Measurements from ENCODE around the gene FGF14.

GRCh38 chr13:101811284-101811839 is 590.5 kb downstream of the FGF14 start:
- TF ChIP-seq EZH2 (IDR thresholded peaks at IDR 0.05; ENCODE audit: low read length) (no peak), CTCF (optimal IDR thresholded peaks at IDR 0.05 in 1 of 3, IDR thresholded peaks at IDR 0.05 in 1 of 3, conservative IDR thresholded peaks at IDR 0.05 in 1 of 3; ENCODE audit: extremely low read depth in 1 of 3, insufficient read depth in 2 of 3, low read length in 3 of 3) (no peak)

All from keratinocyte (primary cell).